Neural crest cell (in vitro differentiated cells): ENCODE results near the gene ABCB11. TPM values are rescaled to one million over a fixed set of nuclear protein-coding genes. Genes with fewer than 3 reads are reported as not detected.

Experiments used
- DNase-seq: peaks from one replicate; pipeline ENCODE4 v3.0.0; 2021; ENCODE audit warnings: low read depth, mixed read lengths, low spot score
- H3K27ac Mint-ChIP-seq: one replicate; pipeline ENCODE4 v1.8.0; 2021; ENCODE audit warnings: mild to moderate bottlenecking, mixed read lengths; ENCODE audit not compliant: unreplicated experiment
- H3K27me3 Mint-ChIP-seq: 2 replicates; pipeline ENCODE4 v1.8.0; 2021; ENCODE audit warnings: low read depth, mild to moderate bottlenecking, mixed read lengths
- H3K36me3 Mint-ChIP-seq: 2 replicates; pipeline ENCODE4 v1.8.0; 2021; ENCODE audit warnings: low read depth, mild to moderate bottlenecking, mixed read lengths
- H3K4me1 Mint-ChIP-seq: 2 replicates; pipeline ENCODE4 v1.8.0; 2021; ENCODE audit warnings: mixed read lengths
- H3K4me3 Mint-ChIP-seq: one replicate; pipeline ENCODE4 v1.8.0; 2021; ENCODE audit warnings: mild to moderate bottlenecking, mixed read lengths
- H3K9me3 Mint-ChIP-seq: 2 replicates; pipeline ENCODE4 v1.8.0; 2021; ENCODE audit warnings: mixed read lengths
- CTCF ChIP-seq: fragments of 200-600 bp; sonication (generic); conservative IDR thresholded peaks from 2 replicates; pipeline ENCODE4 v1.5.0; 2021; ENCODE audit warnings: antibody characterized with exemption, mild to moderate bottlenecking
- total RNA-seq: library from RNA; stranded (reverse); gene quantifications from 2 replicates; pipeline ENCODE4 v1.2.1, GENCODE V29; 2021

ABCB11 gene
- total RNA-seq, 1 donor from 2014 or later: 0.07 TPM

- no peaks in the 10 kb centered on the region for H3K27me3 Mint-ChIP-seq
- peaks cover 6% of the 10 kb centered on the region for H3K9me3 Mint-ChIP-seq
Measured at GRCh38 chr2:169005994-169006393, 25.1 kb downstream of the ABCB11 start.

GRCh38 chr2:169005080-169005598, 26.0 kb downstream of the ABCB11 start:
- peaks cover 6% of the 10 kb centered on the region for H3K9me3 Mint-ChIP-seq
- H3K4me1 Mint-ChIP-seq: no peaks in the 10 kb centered on the region
- H3K27me3 Mint-ChIP-seq: no peaks in the 10 kb centered on the region

More at GRCh38 chr2:169005994-169006393, 25.1 kb downstream of the ABCB11 start:
- DNase-seq: no peak
- H3K27ac Mint-ChIP-seq: no peak overlapping the region
- H3K4me1 Mint-ChIP-seq: no peaks in the 10 kb centered on the region
- no peak overlapping the region for H3K4me3 Mint-ChIP-seq
- no peak for TF ChIP-seq CTCF
- H3K36me3 Mint-ChIP-seq: no peaks in the 10 kb centered on the region

GRCh38 chr2:169002161-169002738, 28.9 kb downstream of the ABCB11 start:
- Mint-ChIP-seq H3K9me3 (peaks cover 6% of the 10 kb centered on the region), H3K4me1 (no peaks in the 10 kb centered on the region), H3K27ac (no peak overlapping the region), H3K4me3 (no peak overlapping the region), H3K36me3 (no peaks in the 10 kb centered on the region), H3K27me3 (no peaks in the 10 kb centered on the region)
- TF ChIP-seq CTCF: no peak
- no peak for DNase-seq

More at GRCh38 chr2:169005080-169005598, 26.0 kb downstream of the ABCB11 start:
- no peak overlapping the region for H3K27ac Mint-ChIP-seq
- no peak for DNase-seq
- no peak for TF ChIP-seq CTCF
- no peak overlapping the region for H3K4me3 Mint-ChIP-seq
- H3K36me3 Mint-ChIP-seq: no peaks in the 10 kb centered on the region

GRCh38 chr2:169001116-169001815, 29.9 kb downstream of the ABCB11 start:
- Mint-ChIP-seq H3K4me1 (no peaks in the 10 kb centered on the region), H3K4me3 (no peak overlapping the region), H3K36me3 (no peaks in the 10 kb centered on the region), H3K9me3 (peaks cover 6% of the 10 kb centered on the region), H3K27ac (no peak overlapping the region), H3K27me3 (no peaks in the 10 kb centered on the region)
- TF ChIP-seq CTCF: no peak
- no peak for DNase-seq

- H3K4me3 Mint-ChIP-seq: no peak overlapping the region
- no peak overlapping the region for H3K27ac Mint-ChIP-seq
- no peaks in the 10 kb centered on the region for H3K27me3 Mint-ChIP-seq
Measured at GRCh38 chr2:168999668-169000213, 31.4 kb downstream of the ABCB11 start.

More at GRCh38 chr2:168999668-169000213, 31.4 kb downstream of the ABCB11 start:
- no peaks in the 10 kb centered on the region for H3K4me1 Mint-ChIP-seq
- no peak for TF ChIP-seq CTCF
- no peaks in the 10 kb centered on the region for H3K36me3 Mint-ChIP-seq
- no peak for DNase-seq
- peaks cover 6% of the 10 kb centered on the region for H3K9me3 Mint-ChIP-seq
